SH-SY5Y (cell line): ENCODE results near the gene ITPKC.

Experiments
- GATA2 ChIP-seq: IDR thresholded peaks from 2 replicates; pipeline ENCODE4 v1.6.1; 2011; ENCODE audit warnings: mild to moderate bottlenecking, low read depth, low read length
- GATA3 ChIP-seq: IDR thresholded peaks from 2 replicates; pipeline ENCODE4 v1.6.1; 2011; ENCODE audit warnings: low read depth, mild to moderate bottlenecking, low read length, moderate library complexity

DNA sequence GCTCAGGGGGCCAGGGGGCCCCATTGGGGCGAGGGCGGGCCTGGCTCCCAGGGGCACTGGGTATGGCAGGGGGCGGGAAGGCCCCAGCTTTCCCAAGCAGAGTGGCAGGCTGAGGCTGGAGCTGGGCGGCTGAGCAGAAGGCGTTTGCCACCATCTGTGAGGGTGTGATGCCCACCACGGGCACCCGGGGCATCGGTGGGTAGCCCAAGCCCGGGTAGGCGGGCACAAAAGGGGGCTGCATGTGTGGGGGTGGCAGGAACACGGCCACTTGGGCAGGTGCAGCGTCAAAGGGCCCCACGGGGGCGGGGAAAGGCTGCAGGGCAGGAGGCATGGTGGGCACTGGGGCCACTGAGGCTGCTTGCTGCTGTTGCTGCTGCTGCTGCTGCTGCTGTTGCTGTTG is 49.3 kb upstream of the ITPKC start:
- no peak for TF ChIP-seq GATA2
- no peak for TF ChIP-seq GATA3
